ENCODE measurements around the gene HDAC4.

DNA sequence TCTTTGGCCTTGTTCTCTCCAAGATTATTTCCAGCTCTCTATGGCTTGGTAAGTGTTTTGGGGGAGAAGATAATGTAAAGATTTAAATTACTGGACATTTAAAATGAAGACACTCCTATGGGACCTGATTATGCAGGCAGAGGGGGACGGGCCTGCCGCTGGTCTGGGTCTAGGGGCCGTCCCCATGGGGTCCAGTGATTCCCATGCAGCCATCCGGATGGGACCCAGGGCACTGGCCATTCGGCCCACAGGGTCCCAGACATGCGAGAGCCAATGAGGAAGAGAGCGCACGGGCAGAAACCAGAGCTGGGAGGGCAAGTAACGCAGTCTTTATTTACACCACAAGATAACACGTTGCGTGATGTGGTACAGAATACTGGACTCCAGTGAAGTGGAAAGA, 353.0 kb downstream of the HDAC4 start:
- TF ChIP-seq POLR2AphosphoS5 (IDR thresholded peaks at IDR 0.05) (no peak), POLR2A (IDR thresholded peaks at IDR 0.05) (no peak)

Data from stomach (tissue), 4 donors.